Measurements from ENCODE around the gene TIMM44. TPM values are rescaled to one million over a fixed set of nuclear protein-coding genes. Genes with fewer than 3 reads are reported as not detected.

Gene TIMM44
- total and polyA plus RNA-seq, 4 donors: 17.7 to 35.8 (median 26.6) TPM

DNA sequence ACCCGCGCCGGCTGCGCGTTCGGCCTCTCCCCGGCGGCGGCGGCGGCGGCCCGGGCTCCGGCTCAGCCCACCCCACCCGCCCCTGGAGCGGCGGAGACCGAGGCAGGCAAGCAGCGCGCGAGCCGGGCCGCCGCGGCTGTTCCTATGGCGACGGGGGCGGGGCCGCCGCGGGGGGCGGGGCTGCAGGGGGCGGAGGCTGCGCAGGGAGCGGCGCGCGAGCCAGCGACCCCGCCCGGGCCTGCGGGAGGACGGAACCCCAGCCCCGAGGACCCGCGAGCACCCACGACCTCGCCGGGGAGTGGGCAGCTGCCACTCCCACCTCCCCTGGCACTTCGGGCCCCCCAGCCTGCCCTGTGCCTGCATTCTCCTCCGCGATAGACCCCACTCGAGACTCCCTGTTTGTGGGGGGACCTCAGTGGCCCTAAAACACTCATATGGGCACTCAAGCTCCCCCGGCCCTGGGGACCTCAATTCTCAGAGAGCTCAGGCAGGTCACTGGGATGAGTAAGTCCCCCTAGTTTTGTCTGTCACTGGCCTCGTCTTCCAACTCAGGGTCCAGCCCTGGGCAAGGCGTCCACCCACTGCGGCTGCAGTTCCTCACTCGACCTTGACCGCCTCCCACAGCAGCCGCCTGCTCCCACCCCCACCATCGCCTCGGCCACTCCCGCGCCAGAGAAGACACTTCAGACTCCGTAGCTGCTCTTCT is 17.3 kb downstream of the TIMM44 start, which contains the start of gene CTXN1:
Gene CTXN1 (minus strand): TSS at position 115 of the 706 bp plus-strand sequence. CDS start 597 bp downstream, outside the sequence.
- H3K9ac ChIP-seq (ENCODE audit: low read depth in 1 of 2, low read length in 2 of 2): no peak within 1 kb of the TSS
- H3K27ac ChIP-seq (ENCODE audit: low read depth in 1 of 2, low read length in 2 of 2): no peak within 1 kb of the TSS
- peak within 1 kb of the TSS in 1 of 3 donors; percentile 55 for H3K4me3 ChIP-seq (ENCODE audit: low read depth in 1 of 3, low read length in 3 of 3)

GRCh38 chr19:7925171-7925851 is 18.2 kb downstream of the TIMM44 start:
- Histone ChIP-seq H3K27ac (ENCODE audit: low read depth in 1 of 2, low read length in 2 of 2) (no peak overlapping the region), H3K4me3 (ENCODE audit: low read depth in 1 of 3, low read length in 3 of 3) (peak overlapping the region in 1 of 3 donors; percentile 55), H3K4me1 (ENCODE audit: control insufficient read depth in 4 of 4, insufficient read depth in 4 of 4, low read length in 3 of 4) (peaks cover 13 to 25% (median 19%) of the 10 kb centered on the region in 4 donors), H3K9me3 (ENCODE audit: control insufficient read depth in 4 of 4, low read length in 3 of 4) (no peaks in the 10 kb centered on the region), H3K9ac (ENCODE audit: low read depth in 1 of 2, low read length in 2 of 2) (no peak overlapping the region), H3K27me3 (ENCODE audit: control insufficient read depth in 4 of 4, insufficient read depth in 4 of 4, low read length in 3 of 4) (no peaks in the 10 kb centered on the region), H3K36me3 (ENCODE audit: control insufficient read depth in 4 of 4, insufficient read depth in 3 of 4, low read depth in 1 of 4, low read length in 3 of 4) (peaks cover 0 to 13% (median 6%) of the 10 kb centered on the region in 4 donors)
- peak; percentile 81 for DNase-seq (ENCODE audit: low spot score)
- 2% methylated on average over 98 of the region's 98 CpGs for WGBS
- no peak for TF ChIP-seq FOXA1 (IDR thresholded peaks at IDR 0.05)
- peak in 1 of 2 donors; percentile 37 for TF ChIP-seq RAD21 (IDR thresholded peaks at IDR 0.05)
- peak; percentile 53 for TF ChIP-seq CTCF (IDR thresholded peaks at IDR 0.05; ENCODE audit: low read depth, low read length, missing input control)
- TF ChIP-seq, protein P1, sequence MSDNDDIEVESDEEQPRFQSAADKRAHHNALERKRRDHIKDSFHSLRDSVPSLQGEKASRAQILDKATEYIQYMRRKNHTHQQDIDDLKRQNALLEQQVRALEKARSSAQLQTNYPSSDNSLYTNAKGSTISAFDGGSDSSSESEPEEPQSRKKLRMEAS (IDR thresholded peaks at IDR 0.05): no peak
- no peak for TF ChIP-seq ATF3 (IDR thresholded peaks at IDR 0.05)
- TF ChIP-seq TAF1 (conservative IDR thresholded peaks at IDR 0.05): no peak
- TF ChIP-seq JUND (IDR thresholded peaks at IDR 0.05): no peak
- TF ChIP-seq NR2F2 (IDR thresholded peaks at IDR 0.05): no peak
- no peak for TF ChIP-seq YY1 (IDR thresholded peaks at IDR 0.05)
- TF ChIP-seq HNF4A (conservative IDR thresholded peaks at IDR 0.05): no peak
- TF ChIP-seq FOXA2 (IDR thresholded peaks at IDR 0.05): no peak
- no peak for TF ChIP-seq RXRA (IDR thresholded peaks at IDR 0.05)
- no peak for TF ChIP-seq EGR1 (IDR thresholded peaks at IDR 0.05; ENCODE audit: low read depth in 2 of 2)

More for the DNA sequence above, 17.3 kb downstream of the TIMM44 start, which contains the start of gene CTXN1:
- Histone ChIP-seq H3K9me3 (ENCODE audit: control insufficient read depth in 4 of 4, low read length in 3 of 4) (no peaks in the 10 kb centered on the region), H3K27me3 (ENCODE audit: control insufficient read depth in 4 of 4, insufficient read depth in 4 of 4, low read length in 3 of 4) (no peaks in the 10 kb centered on the region), H3K4me1 (ENCODE audit: control insufficient read depth in 4 of 4, insufficient read depth in 4 of 4, low read length in 3 of 4) (peaks cover 11 to 21% (median 15%) of the 10 kb centered on the region in 4 donors), H3K36me3 (ENCODE audit: control insufficient read depth in 4 of 4, insufficient read depth in 3 of 4, low read depth in 1 of 4, low read length in 3 of 4) (peaks cover 0 to 21% (median 10%) of the 10 kb centered on the region in 4 donors)
- WGBS: 14% methylated on average over 65 of the region's 65 CpGs
- peak; percentile 93 for DNase-seq (ENCODE audit: low spot score)
- TF ChIP-seq ZBTB33 (IDR thresholded peaks at IDR 0.05) (no peak), GABPA (IDR thresholded peaks at IDR 0.05 in 1 of 2, conservative IDR thresholded peaks at IDR 0.05 in 1 of 2) (no peak), CTCF (IDR thresholded peaks at IDR 0.05; ENCODE audit: low read depth, low read length, missing input control) (no peak), FOXA1 (IDR thresholded peaks at IDR 0.05) (no peak), NR2F2 (IDR thresholded peaks at IDR 0.05) (no peak), HNF4A (conservative IDR thresholded peaks at IDR 0.05) (no peak), ATF3 (IDR thresholded peaks at IDR 0.05) (no peak), SP1 (IDR thresholded peaks at IDR 0.05) (no peak), JUND (IDR thresholded peaks at IDR 0.05) (no peak), RXRA (IDR thresholded peaks at IDR 0.05) (no peak), HNF4G (IDR thresholded peaks at IDR 0.05) (no peak)
- TF ChIP-seq, protein P1 (IDR thresholded peaks at IDR 0.05): no peak
